Upper lobe of left lung (tissue), 4 donors: ENCODE data around the gene MYADML2.

Experiments used
- CTCF ChIP-seq, 6 experiments: fragments of 450-650 bp in 4 of 6; fragments of 200-600 bp in 2 of 6; sonication (generic) in 2 of 6; IDR thresholded peaks; one replicate each; pipeline ENCODE4 v1.5.1; 2016 to 2019; ENCODE audit warnings: antibody characterized with exemption in 6 of 6
- POLR2A ChIP-seq, 4 donors: fragments of 450-650 bp; IDR thresholded peaks; one replicate each; pipeline ENCODE4 v1.5.1; 2016 to 2017; ENCODE audit warnings: antibody characterized with exemption in 4 of 4, mild to moderate bottlenecking in 2 of 4
- POLR2AphosphoS5 ChIP-seq, 2 donors: sonication (generic); formaldehyde crosslinking; IDR thresholded peaks; one replicate each; pipeline ENCODE4 v1.5.1; 2017; ENCODE audit warnings: antibody characterized with exemption in 2 of 2

- TF ChIP-seq CTCF (IDR thresholded peaks at IDR 0.05) (no peak), POLR2A (IDR thresholded peaks at IDR 0.05) (no peak), POLR2AphosphoS5 (IDR thresholded peaks at IDR 0.05) (no peak)
Observed at GRCh38 chr17:81929253-81930141, 17.5 kb downstream of the MYADML2 start.
